Activated CD4-positive, alpha-beta T cell treated with anti-CD3 and anti-CD28 coated beads, Interleukin-2, amount 10 ng/mL, durations not matched to agents 24 days and 14 days (primary cell): Measurements from ENCODE around the gene PSMG1. TPM values are rescaled to one million over a fixed set of nuclear protein-coding genes. Genes with fewer than 3 reads are reported as not detected.
"Not testable (repeated sequence)": the region's sequence is repeated elsewhere in the genome, so short reads cannot be mapped to it uniquely, and the experiment has no call there.

Experiments
- DNase-seq: peaks from one replicate; pipeline ENCODE4 v3.0.0; 2022
- H3K27ac Mint-ChIP-seq: one replicate; pipeline ENCODE4 v1.8.0; 2022; ENCODE audit warnings: mild to moderate bottlenecking, mixed read lengths
- H3K27me3 Mint-ChIP-seq: one replicate; pipeline ENCODE4 v1.8.0; 2022; ENCODE audit warnings: mixed read lengths
- H3K36me3 Mint-ChIP-seq: one replicate; pipeline ENCODE4 v1.8.0; 2022; ENCODE audit warnings: low read depth, mild to moderate bottlenecking, mixed read lengths
- H3K4me1 Mint-ChIP-seq: one replicate; pipeline ENCODE4 v1.8.0; 2021; ENCODE audit warnings: mixed read lengths
- H3K4me3 Mint-ChIP-seq: one replicate; pipeline ENCODE4 v1.8.0; 2022; ENCODE audit warnings: mild to moderate bottlenecking, moderate library complexity, mixed read lengths
- H3K9me3 Mint-ChIP-seq: one replicate; pipeline ENCODE4 v1.8.0; 2021; ENCODE audit warnings: mixed read lengths
- intact Hi-C: fragments of 100-400 bp; cut with micrococcal nuclease; formaldehyde crosslinking; loops from one replicate; pipeline ENCODE4 v1.15.1; 2023
- total RNA-seq: library from RNA; stranded (reverse); gene quantifications from 2 replicates; pipeline ENCODE4 v1.2.3, GENCODE V29; 2022

PSMG1 gene, protein sequence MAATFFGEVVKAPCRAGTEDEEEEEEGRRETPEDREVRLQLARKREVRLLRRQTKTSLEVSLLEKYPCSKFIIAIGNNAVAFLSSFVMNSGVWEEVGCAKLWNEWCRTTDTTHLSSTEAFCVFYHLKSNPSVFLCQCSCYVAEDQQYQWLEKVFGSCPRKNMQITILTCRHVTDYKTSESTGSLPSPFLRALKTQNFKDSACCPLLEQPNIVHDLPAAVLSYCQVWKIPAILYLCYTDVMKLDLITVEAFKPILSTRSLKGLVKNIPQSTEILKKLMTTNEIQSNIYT
- total RNA-seq: 99.7 and 105 TPM in 2 replicates

DNA sequence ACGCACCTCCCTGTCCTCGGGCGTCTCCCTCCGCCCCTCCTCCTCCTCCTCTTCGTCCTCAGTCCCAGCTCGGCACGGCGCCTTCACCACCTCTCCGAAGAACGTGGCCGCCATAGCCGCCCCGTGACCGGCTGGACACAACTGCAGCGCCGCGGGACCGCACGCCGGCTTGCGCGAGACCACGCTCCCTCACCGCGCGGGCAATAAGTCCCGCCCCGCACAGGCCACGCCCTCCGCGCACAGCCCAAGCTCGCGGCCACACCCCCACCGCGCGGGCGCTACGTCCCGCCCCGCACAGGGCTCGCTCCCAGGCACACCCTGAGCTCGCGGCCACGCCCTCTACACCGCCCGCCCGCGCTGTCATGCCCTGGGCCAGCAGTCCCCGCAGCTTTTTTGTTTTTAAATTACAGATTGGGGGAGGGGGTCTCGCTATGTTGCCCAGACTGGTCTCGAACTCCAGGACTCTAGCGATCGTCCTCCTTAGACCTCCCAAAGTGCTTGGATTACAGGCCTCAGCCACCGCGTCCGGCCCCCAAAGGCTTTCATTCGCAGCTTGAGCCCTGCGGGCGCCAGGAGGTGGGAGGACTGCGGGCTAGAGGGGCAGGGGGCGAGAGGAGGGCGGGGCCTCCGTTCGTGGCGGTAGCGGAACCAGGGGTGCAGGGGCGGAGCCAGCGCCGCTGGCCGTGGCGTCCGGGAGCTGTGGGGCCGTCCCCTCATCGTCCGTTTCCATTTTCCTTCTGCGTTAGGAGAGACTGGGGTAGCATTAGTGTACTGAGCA lies at the start of gene PSMG1:
Gene PSMG1, minus strand, starts transcription at position 180 of the 778 bp plus-strand sequence. Its CDS starts 66 bp downstream, at position 114.
- Mint-ChIP-seq H3K27ac (peak within 1 kb of the TSS; percentile 98), H3K4me1 (peaks cover 47% of the 10 kb centered on the region), H3K4me3 (peak within 1 kb of the TSS; percentile 99), H3K36me3 (peaks cover 24% of the 10 kb centered on the region), H3K9me3 (no peaks in the 10 kb centered on the region), H3K27me3 (no peaks in the 10 kb centered on the region)
- intact Hi-C loops: loop anchor here (1.0 to 10.0 kb wide), 7 partner anchors 129 to 1621 kb away; partner anchors contain the start of genes BRWD1, ETS2, HMGN1 and LCA5L
- DNase-seq: peak; percentile 98

DNA sequence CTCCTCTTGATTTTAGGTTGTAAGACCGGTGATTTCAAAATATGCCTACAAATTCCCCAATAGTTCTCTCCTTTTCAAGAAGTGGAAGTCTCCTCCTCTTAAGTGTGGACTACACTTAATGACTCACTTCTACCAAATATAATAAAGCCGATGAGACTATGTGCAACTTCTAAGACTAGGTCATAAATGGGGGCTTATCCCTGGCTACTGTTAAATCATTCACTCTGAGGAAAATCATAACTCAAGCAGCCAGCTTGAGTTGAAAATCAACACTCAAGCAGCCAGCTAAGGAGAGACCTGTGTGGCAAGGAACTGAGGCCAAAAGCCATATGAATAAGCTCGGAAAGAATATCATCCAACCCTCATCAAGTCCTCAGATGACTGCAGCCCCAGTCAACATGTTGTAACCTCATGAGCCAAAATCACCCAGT lies 49.6 kb upstream of the PSMG1 start:
- peaks cover 53% of the 10 kb centered on the region for H3K36me3 Mint-ChIP-seq
- H3K4me3 Mint-ChIP-seq: no peak overlapping the region
- intact Hi-C loops: no loop called here
- H3K27ac Mint-ChIP-seq: no peak overlapping the region
- peaks cover 6% of the 10 kb centered on the region for H3K4me1 Mint-ChIP-seq
- H3K9me3 Mint-ChIP-seq: no peaks in the 10 kb centered on the region
- no peaks in the 10 kb centered on the region for H3K27me3 Mint-ChIP-seq
- no peak for DNase-seq

DNA sequence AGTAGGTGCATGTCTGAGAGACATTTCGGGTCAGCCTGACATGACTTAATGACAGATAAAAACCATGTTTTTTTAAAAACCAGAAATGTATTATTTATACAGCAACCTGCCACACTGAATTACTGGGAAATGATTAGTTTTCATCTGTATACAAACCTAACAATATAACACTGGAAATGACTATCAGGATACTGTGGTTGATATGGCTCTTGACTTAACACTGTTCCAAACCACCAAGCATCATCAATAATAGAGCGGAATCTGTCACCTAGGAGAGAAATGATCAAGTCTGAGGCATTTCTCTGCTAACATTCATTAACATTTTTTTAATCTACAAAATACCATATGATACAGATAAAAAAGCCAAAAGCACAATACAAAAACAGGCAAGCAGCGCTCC lies 41.7 kb upstream of the PSMG1 start:
- peaks cover 57% of the 10 kb centered on the region for H3K36me3 Mint-ChIP-seq
- intact Hi-C loops: no loop called here
- no peak overlapping the region for H3K4me3 Mint-ChIP-seq
- H3K27ac Mint-ChIP-seq: no peak overlapping the region
- H3K9me3 Mint-ChIP-seq: no peaks in the 10 kb centered on the region
- H3K27me3 Mint-ChIP-seq: no peaks in the 10 kb centered on the region
- H3K4me1 Mint-ChIP-seq: peaks cover 5% of the 10 kb centered on the region
- no peak for DNase-seq

DNA sequence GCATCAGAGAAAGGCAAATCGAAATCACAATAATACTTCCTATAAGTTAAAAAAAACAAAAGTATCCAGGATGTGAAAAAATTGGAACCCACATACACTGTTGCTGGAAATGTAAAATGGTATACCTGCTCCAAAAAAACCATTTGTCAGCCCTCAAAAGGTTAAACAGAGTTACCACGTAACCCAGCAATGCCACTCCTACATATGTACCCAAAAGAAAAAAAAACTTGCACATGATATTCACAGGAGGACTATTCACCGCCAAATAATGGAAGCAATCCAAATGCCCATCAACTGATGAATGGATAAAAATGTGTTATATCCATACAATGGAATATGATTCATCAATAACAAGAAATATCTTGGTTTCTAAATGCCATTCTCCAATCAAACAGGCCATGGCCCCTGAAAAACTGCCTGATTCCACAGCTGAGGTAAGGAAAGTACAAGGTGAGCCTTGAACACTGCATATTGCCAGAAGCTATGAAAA lies 38.8 kb upstream of the PSMG1 start:
- H3K36me3 Mint-ChIP-seq: peaks cover 49% of the 10 kb centered on the region
- intact Hi-C loops: no loop called here
- no peak overlapping the region for H3K4me3 Mint-ChIP-seq
- DNase-seq: no peak
- H3K27me3 Mint-ChIP-seq: no peaks in the 10 kb centered on the region
- no peak overlapping the region for H3K27ac Mint-ChIP-seq
- H3K9me3 Mint-ChIP-seq: no peaks in the 10 kb centered on the region
- peaks cover 9% of the 10 kb centered on the region for H3K4me1 Mint-ChIP-seq

DNA sequence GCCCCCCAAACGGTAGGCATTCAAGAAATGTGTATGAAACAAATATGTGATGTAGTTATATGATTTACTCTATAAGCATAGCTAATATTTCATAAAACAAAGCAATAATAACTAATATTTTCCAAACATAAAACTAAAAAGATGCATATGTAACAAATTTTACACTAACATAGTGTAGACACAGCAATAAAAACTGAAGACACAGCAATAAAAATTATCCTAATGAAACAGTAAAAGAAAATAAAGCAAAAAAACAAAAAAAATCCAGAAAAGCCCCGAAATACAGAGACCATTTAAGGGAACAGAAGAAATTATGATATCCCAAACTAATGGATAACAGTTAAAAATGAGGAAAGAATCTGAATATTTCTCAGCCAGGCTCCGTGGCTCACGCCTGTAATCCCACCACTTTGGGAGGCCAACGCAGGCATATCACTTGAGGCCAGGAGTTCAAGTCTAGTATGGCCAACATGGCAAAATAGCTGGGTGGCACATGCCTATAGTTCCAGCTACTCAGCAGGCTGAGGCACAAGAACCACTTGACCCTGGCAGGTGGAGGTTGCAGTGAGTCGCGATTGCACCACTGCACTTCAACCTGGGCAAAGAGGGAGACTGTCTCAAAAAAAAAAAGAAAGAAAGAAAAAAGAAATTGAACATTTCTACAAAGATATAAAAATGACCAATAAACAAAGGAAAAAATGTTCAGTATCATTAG lies 38.2 kb upstream of the PSMG1 start:
- no peaks in the 10 kb centered on the region for H3K27me3 Mint-ChIP-seq
- no peak overlapping the region for H3K4me3 Mint-ChIP-seq
- H3K4me1 Mint-ChIP-seq: peaks cover 9% of the 10 kb centered on the region
- DNase-seq: no peak
- H3K36me3 Mint-ChIP-seq: peaks cover 47% of the 10 kb centered on the region
- no peak overlapping the region for H3K27ac Mint-ChIP-seq
- no peaks in the 10 kb centered on the region for H3K9me3 Mint-ChIP-seq
- intact Hi-C loops: no loop called here

DNA sequence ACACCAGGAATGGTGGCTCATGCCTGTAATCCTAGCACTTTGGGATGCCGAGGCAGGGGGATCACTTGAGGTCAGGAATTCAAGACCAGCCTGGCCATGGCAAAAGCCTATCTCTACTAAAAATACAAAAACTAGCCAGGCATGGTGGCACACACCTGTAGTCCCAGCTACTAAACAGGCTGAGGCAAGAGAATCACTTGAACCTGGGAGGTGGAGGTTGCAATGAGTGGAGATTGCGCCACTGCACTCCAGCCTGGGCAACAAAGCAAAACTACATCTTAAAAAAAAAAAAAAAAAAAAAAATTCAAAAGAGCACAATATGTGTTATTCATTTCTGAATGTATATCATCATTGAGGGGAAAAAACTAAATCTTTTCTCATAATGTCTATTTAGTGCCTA lies 37.6 kb upstream of the PSMG1 start:
- H3K27ac Mint-ChIP-seq, DNase-seq, H3K4me1 Mint-ChIP-seq, H3K9me3 Mint-ChIP-seq, H3K27me3 Mint-ChIP-seq, H3K4me3 Mint-ChIP-seq, intact Hi-C loops: not testable (repeated sequence)
- H3K36me3 Mint-ChIP-seq: peaks cover 46% of the 10 kb centered on the region

DNA sequence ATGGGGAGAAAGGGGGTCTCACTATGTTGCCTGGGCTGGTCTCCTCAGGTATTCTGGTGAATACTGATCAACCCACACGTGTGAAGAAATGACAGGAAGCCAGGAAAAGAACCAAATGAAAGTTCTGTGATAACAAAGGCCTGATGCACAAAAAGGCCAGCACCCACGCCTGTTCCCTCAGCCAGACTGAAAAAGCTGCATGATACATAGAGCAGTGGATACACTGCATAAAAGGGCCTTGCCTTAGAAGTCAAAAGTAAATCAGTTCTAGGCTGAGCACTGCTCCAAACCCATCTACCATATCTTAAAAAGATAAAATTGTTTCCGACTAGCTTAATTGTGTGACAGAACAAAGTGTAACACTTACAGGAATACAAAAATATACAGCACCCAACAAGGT lies 36.9 kb upstream of the PSMG1 start:
- intact Hi-C loops: no loop called here
- Mint-ChIP-seq H3K36me3 (peaks cover 48% of the 10 kb centered on the region), H3K9me3 (no peaks in the 10 kb centered on the region), H3K27me3 (no peaks in the 10 kb centered on the region), H3K4me3 (no peak overlapping the region), H3K27ac (no peak overlapping the region), H3K4me1 (peaks cover 9% of the 10 kb centered on the region)
- no peak for DNase-seq

DNA sequence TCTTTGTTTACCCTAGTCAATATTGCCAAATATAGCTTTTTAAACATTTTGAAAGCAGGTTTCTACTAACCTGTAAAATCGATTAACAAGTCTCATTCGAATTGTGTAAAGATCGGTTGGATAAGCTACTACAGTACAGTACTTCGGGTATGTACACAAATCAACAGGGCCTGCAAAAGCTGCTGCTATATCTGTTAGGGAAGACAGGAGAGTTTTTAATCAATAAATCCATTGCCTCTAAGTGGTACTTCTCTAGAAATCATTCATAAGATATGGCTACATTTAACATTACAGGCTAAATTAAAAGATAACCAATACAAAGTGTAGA lies 34.8 kb upstream of the PSMG1 start:
- intact Hi-C loops: no loop called here
- Mint-ChIP-seq H3K4me3 (no peak overlapping the region), H3K4me1 (peaks cover 9% of the 10 kb centered on the region), H3K27ac (no peak overlapping the region), H3K36me3 (peaks cover 40% of the 10 kb centered on the region), H3K27me3 (no peaks in the 10 kb centered on the region), H3K9me3 (no peaks in the 10 kb centered on the region)
- DNase-seq: no peak

DNA sequence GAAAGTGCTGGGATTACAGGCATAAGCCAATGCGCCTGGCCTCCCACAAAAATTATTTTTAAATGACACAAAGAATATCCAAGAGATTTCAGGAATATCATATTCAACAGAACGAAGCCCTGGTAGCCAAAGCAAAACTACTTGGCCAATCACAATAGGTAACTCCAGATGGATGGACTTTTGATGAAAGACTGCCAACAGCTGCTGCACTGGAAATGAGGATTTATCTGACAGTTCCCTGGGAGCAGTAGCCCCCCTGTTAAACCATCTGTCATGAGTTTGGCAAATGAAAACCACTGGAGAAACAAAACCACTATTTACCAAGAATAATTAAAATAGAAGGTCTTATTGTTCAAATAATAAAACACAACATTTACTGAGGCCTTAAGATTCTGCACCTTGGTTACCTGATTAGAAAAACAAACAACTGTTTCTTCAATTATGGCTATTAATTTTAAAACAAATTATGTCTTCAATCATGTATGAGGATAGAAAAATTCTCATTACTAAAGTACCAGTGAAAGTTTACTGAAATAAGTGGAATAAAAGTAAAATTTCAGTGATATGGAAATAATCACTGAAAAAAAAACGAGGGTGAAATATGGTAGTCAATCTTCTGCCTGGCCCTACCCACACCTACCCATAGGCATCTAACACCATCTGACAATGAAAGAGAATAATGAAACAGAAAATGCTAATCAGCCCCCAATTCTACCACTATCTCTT lies 34.3 kb upstream of the PSMG1 start:
- Mint-ChIP-seq H3K4me3 (no peak overlapping the region), H3K9me3 (no peaks in the 10 kb centered on the region), H3K27me3 (no peaks in the 10 kb centered on the region), H3K4me1 (peaks cover 9% of the 10 kb centered on the region), H3K36me3 (peaks cover 40% of the 10 kb centered on the region), H3K27ac (no peak overlapping the region)
- DNase-seq: no peak
- intact Hi-C loops: no loop called here

DNA sequence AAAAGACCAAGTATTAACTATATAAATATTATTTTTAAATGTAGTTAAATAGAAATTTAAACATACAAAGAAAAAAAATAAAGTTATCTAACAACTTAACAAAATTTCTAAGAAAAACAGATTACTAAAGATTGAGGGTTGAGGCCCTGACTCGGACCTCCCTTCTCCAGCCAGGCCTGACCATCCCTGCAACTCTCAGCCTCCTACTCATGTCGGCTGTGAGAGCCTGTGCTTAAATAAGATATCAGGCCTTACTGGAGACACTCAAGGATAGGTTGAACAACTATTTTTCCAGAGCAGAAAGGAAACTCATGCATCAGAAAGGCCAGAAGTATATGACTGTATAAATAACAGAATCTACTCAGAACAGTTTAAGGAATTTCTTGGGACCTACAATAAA lies 33.0 kb upstream of the PSMG1 start:
- no peak overlapping the region for H3K4me3 Mint-ChIP-seq
- peaks cover 39% of the 10 kb centered on the region for H3K36me3 Mint-ChIP-seq
- no peaks in the 10 kb centered on the region for H3K27me3 Mint-ChIP-seq
- H3K9me3 Mint-ChIP-seq: no peaks in the 10 kb centered on the region
- H3K4me1 Mint-ChIP-seq: peaks cover 9% of the 10 kb centered on the region
- DNase-seq: no peak
- no peak overlapping the region for H3K27ac Mint-ChIP-seq
- intact Hi-C loops: no loop called here

DNA sequence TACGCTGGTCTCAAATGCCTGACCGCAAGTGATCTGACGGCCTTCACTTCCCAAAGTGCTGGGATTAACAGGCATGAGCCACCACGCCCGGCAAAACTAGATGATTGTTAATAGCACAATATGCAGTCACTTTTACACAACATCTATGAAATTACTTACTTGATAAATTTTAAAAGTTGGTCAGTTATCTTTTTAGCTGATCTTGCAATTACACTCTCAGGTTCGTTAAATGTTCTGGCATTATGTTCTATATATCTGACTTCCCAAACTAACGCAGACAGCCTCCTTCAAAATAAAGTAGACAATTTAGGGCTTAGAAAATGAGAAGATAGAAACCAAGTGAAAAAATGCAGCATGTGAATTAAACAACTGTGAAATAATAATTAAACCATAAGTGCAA lies 31.8 kb upstream of the PSMG1 start:
- H3K27ac Mint-ChIP-seq: no peak overlapping the region
- H3K27me3 Mint-ChIP-seq: no peaks in the 10 kb centered on the region
- peaks cover 4% of the 10 kb centered on the region for H3K4me1 Mint-ChIP-seq
- no peak for DNase-seq
- H3K36me3 Mint-ChIP-seq: peaks cover 45% of the 10 kb centered on the region
- H3K4me3 Mint-ChIP-seq: no peak overlapping the region
- intact Hi-C loops: no loop called here
- no peaks in the 10 kb centered on the region for H3K9me3 Mint-ChIP-seq

DNA sequence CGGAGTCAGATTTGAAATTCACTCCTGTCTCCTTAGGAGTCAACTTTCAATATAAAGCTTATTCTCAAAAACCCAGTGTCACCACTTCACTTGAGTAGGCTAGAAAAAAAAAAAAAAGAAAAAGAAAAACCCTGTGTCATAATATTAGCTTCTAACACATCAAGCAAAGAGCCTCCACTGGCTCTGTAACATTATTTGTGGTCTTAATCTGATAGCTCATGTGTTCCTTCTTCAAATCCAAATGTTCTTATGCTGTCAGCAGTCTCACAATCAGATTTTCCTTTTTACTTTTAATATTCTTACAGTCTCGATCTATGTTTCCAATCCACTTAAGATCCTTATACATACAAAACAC lies 26.1 kb upstream of the PSMG1 start:
- intact Hi-C loops: no loop called here
- H3K4me1 Mint-ChIP-seq: peaks cover 12% of the 10 kb centered on the region
- H3K4me3 Mint-ChIP-seq: no peak overlapping the region
- no peak overlapping the region for H3K27ac Mint-ChIP-seq
- no peak for DNase-seq
- H3K36me3 Mint-ChIP-seq: peaks cover 53% of the 10 kb centered on the region
- no peaks in the 10 kb centered on the region for H3K9me3 Mint-ChIP-seq
- H3K27me3 Mint-ChIP-seq: no peaks in the 10 kb centered on the region

DNA sequence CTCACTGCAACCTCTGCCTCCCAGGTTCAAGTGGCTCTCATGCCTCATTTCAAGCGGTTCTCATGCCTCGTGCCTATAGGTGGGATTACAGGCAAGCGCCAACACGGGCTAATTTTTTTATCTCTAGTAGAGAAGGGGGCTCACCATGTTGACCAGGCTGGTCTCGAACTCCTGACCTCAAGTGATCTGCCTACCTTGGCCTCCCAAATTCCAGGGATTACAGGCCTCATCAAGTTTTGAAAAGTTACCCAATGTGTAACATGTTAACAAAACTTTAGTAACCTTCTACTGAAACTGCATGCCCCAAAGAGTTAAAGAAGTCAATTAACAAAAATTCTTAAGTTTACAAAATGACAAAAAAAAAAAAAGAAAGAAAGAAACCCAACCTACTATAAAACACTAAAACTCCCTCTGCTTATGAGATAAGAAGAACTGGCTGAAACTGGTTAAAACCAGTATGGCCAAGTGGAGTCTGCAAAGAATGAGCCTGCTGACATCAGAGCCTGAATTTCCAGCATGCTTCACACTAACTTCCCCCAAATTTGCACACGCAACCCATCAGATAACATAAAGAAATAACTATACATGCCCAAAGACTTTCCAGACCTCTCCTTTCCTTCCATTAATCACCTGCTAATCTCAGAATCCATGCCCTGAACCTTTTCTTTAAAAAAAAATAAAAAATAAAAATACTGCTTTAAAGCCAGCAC lies 25.5 kb upstream of the PSMG1 start:
- peak overlapping the region; percentile 21 for H3K27ac Mint-ChIP-seq
- no peaks in the 10 kb centered on the region for H3K9me3 Mint-ChIP-seq
- DNase-seq: no peak
- intact Hi-C loops: no loop called here
- no peaks in the 10 kb centered on the region for H3K27me3 Mint-ChIP-seq
- H3K36me3 Mint-ChIP-seq: peaks cover 53% of the 10 kb centered on the region
- peaks cover 12% of the 10 kb centered on the region for H3K4me1 Mint-ChIP-seq
- H3K4me3 Mint-ChIP-seq: no peak overlapping the region
